ENCODE results near the gene PRDX5. TPM values are rescaled to one million over a fixed set of nuclear protein-coding genes. Genes with fewer than 3 reads are reported as not detected.
"Not testable (repeated sequence)": the region's sequence is repeated elsewhere in the genome, so short reads cannot be mapped to it uniquely, and the experiment has no call there.

The PRDX5 gene
- total RNA-seq, 6 donors from 2014 or later: 146 to 493 (median 309) TPM

- Histone ChIP-seq H3K27ac (peak overlapping the region; percentile 88 to 97 (median 96)), H3K4me1 (peaks cover 17 to 33% (median 29%) of the 10 kb centered on the region in 4 donors), H3K4me3 (peak overlapping the region; percentile 65 to 96 (median 87)), H3K9me3 (no peaks in the 10 kb centered on the region), H3K27me3 (no peaks in the 10 kb centered on the region), H3K36me3 (peaks cover 0 to 9% (median 0%) of the 10 kb centered on the region in 4 donors)
- ATAC-seq (ENCODE audit: low FRiP score in 2 of 2) (peak; percentile 13 to 24), DNase-seq (peak; percentile 89 to 94)
- 0 to 1% methylated on average over 22 to 40 of the region's 71 CpGs for WGBS, 2 donors
- TF ChIP-seq EP300 (IDR thresholded peaks at IDR 0.05) (no peak), POLR2A (IDR thresholded peaks at IDR 0.05) (peak in 3 of 4 donors; percentile 27 to 80 (median 64)), POLR2AphosphoS5 (IDR thresholded peaks at IDR 0.05) (peak in 1 of 2 donors; percentile 66)
- TF ChIP-seq, protein P1, sequence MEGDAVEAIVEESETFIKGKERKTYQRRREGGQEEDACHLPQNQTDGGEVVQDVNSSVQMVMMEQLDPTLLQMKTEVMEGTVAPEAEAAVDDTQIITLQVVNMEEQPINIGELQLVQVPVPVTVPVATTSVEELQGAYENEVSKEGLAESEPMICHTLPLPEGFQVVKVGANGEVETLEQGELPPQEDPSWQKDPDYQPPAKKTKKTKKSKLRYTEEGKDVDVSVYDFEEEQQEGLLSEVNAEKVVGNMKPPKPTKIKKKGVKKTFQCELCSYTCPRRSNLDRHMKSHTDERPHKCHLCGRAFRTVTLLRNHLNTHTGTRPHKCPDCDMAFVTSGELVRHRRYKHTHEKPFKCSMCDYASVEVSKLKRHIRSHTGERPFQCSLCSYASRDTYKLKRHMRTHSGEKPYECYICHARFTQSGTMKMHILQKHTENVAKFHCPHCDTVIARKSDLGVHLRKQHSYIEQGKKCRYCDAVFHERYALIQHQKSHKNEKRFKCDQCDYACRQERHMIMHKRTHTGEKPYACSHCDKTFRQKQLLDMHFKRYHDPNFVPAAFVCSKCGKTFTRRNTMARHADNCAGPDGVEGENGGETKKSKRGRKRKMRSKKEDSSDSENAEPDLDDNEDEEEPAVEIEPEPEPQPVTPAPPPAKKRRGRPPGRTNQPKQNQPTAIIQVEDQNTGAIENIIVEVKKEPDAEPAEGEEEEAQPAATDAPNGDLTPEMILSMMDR (IDR thresholded peaks at IDR 0.05): peak in 5 of 6 experiments; percentile 12 to 46 (median 17)
These were observed 12.0 kb upstream of the PRDX5 start for GRCh38 chr11:64305691-64306562.

DNA sequence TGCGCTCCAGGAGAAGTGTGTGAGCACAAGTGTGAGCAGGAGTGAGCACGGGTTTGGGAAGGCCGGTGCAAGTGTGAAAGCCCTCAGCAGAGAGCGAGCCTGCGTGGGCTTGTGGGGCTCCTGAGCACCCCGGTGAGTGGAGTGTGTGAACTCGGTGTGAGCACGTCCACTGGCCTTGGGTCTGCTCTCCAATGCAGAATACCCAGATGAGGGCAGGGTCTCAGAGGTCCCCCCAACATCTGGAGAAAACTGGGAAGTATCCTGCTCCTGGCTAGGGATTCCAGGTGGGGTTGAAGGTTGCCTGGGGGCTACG is 11.4 kb upstream of the PRDX5 start:
- H3K36me3 ChIP-seq: peaks cover 0 to 9% (median 3%) of the 10 kb centered on the region in 4 donors
- 19 to 28% methylated on average over 7 of the region's 9 CpGs for WGBS, 2 donors
- peaks cover 14 to 28% (median 23%) of the 10 kb centered on the region in 4 donors for H3K4me1 ChIP-seq
- TF ChIP-seq EP300 (IDR thresholded peaks at IDR 0.05) (no peak), POLR2A (IDR thresholded peaks at IDR 0.05) (no peak), POLR2AphosphoS5 (IDR thresholded peaks at IDR 0.05) (no peak)
- TF ChIP-seq, protein P1 (IDR thresholded peaks at IDR 0.05): no peak
- H3K27me3 ChIP-seq: no peaks in the 10 kb centered on the region
- H3K4me3 ChIP-seq: peak overlapping the region; percentile 65 to 96 (median 87)
- DNase-seq: peak in 1 of 2 donors; percentile 39
- no peak for ATAC-seq (ENCODE audit: low FRiP score in 2 of 2)
- H3K9me3 ChIP-seq: no peaks in the 10 kb centered on the region
- peak overlapping the region; percentile 88 to 97 (median 96) for H3K27ac ChIP-seq

DNA sequence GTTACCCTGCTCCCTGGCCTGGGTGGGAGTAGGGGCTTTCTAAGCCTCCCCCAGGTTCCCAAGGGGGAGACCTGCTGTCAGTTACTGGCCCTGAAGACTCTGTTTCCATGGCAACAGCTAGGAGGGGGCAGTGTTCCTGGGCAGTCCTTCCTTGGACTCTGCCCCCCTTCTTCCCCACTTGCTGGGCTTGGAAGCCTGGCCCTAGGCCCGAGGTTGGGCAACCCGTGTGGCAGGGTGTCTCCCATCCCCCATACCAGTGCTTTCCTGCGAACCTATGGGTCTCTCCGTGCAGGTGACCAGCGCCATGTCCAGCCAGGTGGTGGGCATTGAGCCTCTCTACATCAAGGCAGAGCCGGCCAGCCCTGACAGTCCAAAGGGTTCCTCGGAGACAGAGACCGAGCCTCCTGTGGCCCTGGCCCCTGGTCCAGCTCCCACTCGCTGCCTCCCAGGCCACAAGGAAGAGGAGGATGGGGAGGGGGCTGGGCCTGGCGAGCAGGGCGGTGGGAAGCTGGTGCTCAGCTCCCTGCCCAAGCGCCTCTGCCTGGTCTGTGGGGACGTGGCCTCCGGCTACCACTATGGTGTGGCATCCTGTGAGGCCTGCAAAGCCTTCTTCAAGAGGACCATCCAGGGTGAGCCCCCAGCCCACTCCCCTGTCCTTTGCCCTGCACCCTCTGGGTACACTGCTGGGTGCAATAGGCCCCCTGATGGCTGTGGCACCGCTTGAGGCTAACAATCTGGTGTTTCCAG is 10.9 kb upstream of the PRDX5 start:
- Histone ChIP-seq H3K4me1 (peaks cover 14 to 28% (median 21%) of the 10 kb centered on the region in 4 donors), H3K9me3 (no peaks in the 10 kb centered on the region), H3K4me3 (peak overlapping the region in 3 of 4 donors; percentile 84 to 96 (median 90)), H3K27me3 (no peaks in the 10 kb centered on the region), H3K27ac (peak overlapping the region; percentile 88 to 97 (median 96)), H3K36me3 (peaks cover 0 to 9% (median 4%) of the 10 kb centered on the region in 4 donors)
- peak; percentile 62 to 75 for DNase-seq
- 51% methylated on average over 8 of the region's 15 CpGs; no CpG with 5 or more reads in 1 of the 2 donors for WGBS, 2 donors
- peak in 1 of 2 donors; percentile 10 for TF ChIP-seq POLR2AphosphoS5 (IDR thresholded peaks at IDR 0.05)
- no peak for TF ChIP-seq EP300 (IDR thresholded peaks at IDR 0.05)
- no peak for TF ChIP-seq POLR2A (IDR thresholded peaks at IDR 0.05)
- TF ChIP-seq, protein P1 (IDR thresholded peaks at IDR 0.05): no peak
- no peak for ATAC-seq (ENCODE audit: low FRiP score in 2 of 2)

DNA sequence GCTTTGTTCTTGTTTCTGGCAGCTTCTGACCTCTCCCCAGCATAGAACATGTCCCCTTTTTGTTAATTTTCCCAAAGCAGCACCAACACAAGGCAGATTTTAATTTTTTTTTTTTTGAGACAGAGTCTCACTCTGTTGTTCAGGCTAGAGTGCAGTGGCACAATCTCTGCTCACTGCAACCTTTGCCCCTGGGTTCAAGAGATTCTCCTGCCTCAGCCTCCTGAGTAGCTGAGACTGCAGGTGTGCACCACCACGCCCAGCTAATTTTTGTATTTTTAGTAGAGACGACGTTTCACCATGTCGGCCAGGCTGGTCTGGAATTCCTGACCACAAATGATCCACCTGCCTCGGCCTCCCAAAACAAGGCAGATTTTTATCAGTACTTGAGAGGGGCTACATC is 10.1 kb upstream of the PRDX5 start:
- not testable (repeated sequence) for DNase-seq; H3K27me3 ChIP-seq; ATAC-seq (ENCODE audit: low FRiP score in 2 of 2); H3K9me3 ChIP-seq; H3K4me3 ChIP-seq
- WGBS, 2 donors: 92 to 95% methylated on average over 5 of the region's 5 CpGs
- Histone ChIP-seq H3K27ac (peak overlapping the region in 1 of 4 donors; percentile 97), H3K4me1 (peaks cover 14 to 31% (median 21%) of the 10 kb centered on the region in 4 donors), H3K36me3 (peaks cover 0 to 11% (median 5%) of the 10 kb centered on the region in 4 donors)

- DNase-seq (no peak), ATAC-seq (ENCODE audit: low FRiP score in 2 of 2) (no peak)
- Histone ChIP-seq H3K9me3 (no peaks in the 10 kb centered on the region), H3K36me3 (peaks cover 7 to 40% (median 24%) of the 10 kb centered on the region in 4 donors), H3K4me1 (peaks cover 5 to 16% (median 10%) of the 10 kb centered on the region in 4 donors), H3K27me3 (no peaks in the 10 kb centered on the region), H3K27ac (peak overlapping the region; percentile 48 to 74 (median 52)), H3K4me3 (no peak overlapping the region)
- TF ChIP-seq, protein P1 (IDR thresholded peaks at IDR 0.05): no peak
- TF ChIP-seq EP300 (IDR thresholded peaks at IDR 0.05) (no peak), POLR2A (IDR thresholded peaks at IDR 0.05) (no peak), POLR2AphosphoS5 (IDR thresholded peaks at IDR 0.05) (no peak)
- 90 to 96% methylated on average over 10 of the region's 10 CpGs for WGBS, 2 donors
These were observed 5.0 kb upstream of the PRDX5 start for GRCh38 chr11:64312947-64313346.

Measured in upper lobe of left lung (tissue), 6 donors.